ENCODE results near the gene CCSER2.

DNA sequence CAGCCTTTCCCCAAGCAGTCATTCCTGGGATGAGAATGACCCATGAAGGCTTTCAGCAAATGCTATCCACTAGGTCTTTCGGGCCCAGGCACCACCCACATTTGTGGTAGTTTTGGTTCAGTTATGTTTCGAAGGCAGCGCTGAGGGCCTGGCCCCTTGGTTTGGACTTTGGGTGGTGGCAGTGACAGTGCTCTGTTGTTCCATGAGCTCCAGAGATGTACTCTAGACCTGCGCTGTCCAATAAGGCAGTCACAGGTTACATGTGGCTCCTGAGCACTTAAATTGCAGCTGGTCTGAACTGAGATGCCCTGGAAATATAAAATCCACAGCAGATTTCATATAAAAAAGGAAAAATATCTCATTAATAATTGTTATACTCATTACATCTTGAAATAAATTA is 209.6 kb downstream of the CCSER2 start:
- TF ChIP-seq POLR2A (IDR thresholded peaks at IDR 0.05; ENCODE audit: extremely low read depth, insufficient read length) (no peak), MYC (IDR thresholded peaks at IDR 0.05; ENCODE audit: low read depth, low read length) (no peak)
- TF ChIP-seq, protein P1, sequence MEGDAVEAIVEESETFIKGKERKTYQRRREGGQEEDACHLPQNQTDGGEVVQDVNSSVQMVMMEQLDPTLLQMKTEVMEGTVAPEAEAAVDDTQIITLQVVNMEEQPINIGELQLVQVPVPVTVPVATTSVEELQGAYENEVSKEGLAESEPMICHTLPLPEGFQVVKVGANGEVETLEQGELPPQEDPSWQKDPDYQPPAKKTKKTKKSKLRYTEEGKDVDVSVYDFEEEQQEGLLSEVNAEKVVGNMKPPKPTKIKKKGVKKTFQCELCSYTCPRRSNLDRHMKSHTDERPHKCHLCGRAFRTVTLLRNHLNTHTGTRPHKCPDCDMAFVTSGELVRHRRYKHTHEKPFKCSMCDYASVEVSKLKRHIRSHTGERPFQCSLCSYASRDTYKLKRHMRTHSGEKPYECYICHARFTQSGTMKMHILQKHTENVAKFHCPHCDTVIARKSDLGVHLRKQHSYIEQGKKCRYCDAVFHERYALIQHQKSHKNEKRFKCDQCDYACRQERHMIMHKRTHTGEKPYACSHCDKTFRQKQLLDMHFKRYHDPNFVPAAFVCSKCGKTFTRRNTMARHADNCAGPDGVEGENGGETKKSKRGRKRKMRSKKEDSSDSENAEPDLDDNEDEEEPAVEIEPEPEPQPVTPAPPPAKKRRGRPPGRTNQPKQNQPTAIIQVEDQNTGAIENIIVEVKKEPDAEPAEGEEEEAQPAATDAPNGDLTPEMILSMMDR (IDR thresholded peaks at IDR 0.05; ENCODE audit: low read depth, low read length), result no peak
- TF ChIP-seq, protein P2, sequence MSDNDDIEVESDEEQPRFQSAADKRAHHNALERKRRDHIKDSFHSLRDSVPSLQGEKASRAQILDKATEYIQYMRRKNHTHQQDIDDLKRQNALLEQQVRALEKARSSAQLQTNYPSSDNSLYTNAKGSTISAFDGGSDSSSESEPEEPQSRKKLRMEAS (IDR thresholded peaks at IDR 0.05; ENCODE audit: low read depth, low read length), result no peak

All from NB4 (cell line).